Caco-2 (cell line): ENCODE data around the gene FGR. TPM values are rescaled to one million over a fixed set of nuclear protein-coding genes. Genes with fewer than 3 reads are reported as not detected.
"Not testable (repeated sequence)": the region's sequence is repeated elsewhere in the genome, so short reads cannot be mapped to it uniquely, and the experiment has no call there.

ENCODE experiments used
- BruUV-seq: library from RNA; stranded (reverse); fragments of 400-500 nt; replicated peaks from 2 replicates; lab custom pipeline; 2021; lab: Mats Ljungman, UMichigan
- CTCF ChIA-PET: fragments of 300-600 bp; sonication (Branson Sonifier 250); formaldehyde crosslinking; loops from one replicate; lab custom pipeline; 2022; ENCODE audit warnings: antibody characterized with exemption; lab: Charles Lee
- POLR2A ChIA-PET: fragments of 300-600 bp; sonication (Branson Sonifier 250); formaldehyde crosslinking; loops from one replicate; lab custom pipeline; 2022; ENCODE audit warnings: antibody characterized with exemption; lab: Charles Lee
- DNase-seq, 2 experiments: peaks; one replicate each; pipeline versions ENCODE4 v3.0.0 to v3.0.0-alpha.2; 2020 to 2022
- H3K27me3 ChIP-seq: replicated peaks from 2 replicates; pipeline ENCODE4 v1.6.0; 2011; ENCODE audit warnings: low read length; ENCODE audit not compliant: control insufficient read depth, insufficient read depth
- H3K36me3 ChIP-seq: 2 replicates; pipeline ENCODE4 v1.5.1; 2011; ENCODE audit warnings: low read length; ENCODE audit not compliant: control insufficient read depth, insufficient read depth
- H3K4me1 ChIP-seq: fragments of 250-450 bp; sonication (Bioruptor Pico); 2 replicates; pipeline ENCODE4 v1.5.1; 2020; ENCODE audit warnings: mild to moderate bottlenecking
- H3K4me3 ChIP-seq: 2 replicates; pipeline ENCODE4 v1.5.1; 2011; ENCODE audit warnings: low read depth, mild to moderate bottlenecking, control low read depth, low read length
- H3K9me3 ChIP-seq: fragments of 250-450 bp; sonication (Bioruptor Pico); 2 replicates; pipeline ENCODE4 v1.5.1; 2020; ENCODE audit warnings: mild to moderate bottlenecking, moderate library complexity
- H3K27ac Mint-ChIP-seq: one replicate; pipeline ENCODE4 v1.8.0; 2022; ENCODE audit warnings: mixed read lengths; ENCODE audit not compliant: unreplicated experiment
- H3K27me3 Mint-ChIP-seq: one replicate; pipeline ENCODE4 v1.8.0; 2022; ENCODE audit warnings: mixed read lengths; ENCODE audit not compliant: insufficient read depth, unreplicated experiment
- H3K36me3 Mint-ChIP-seq: one replicate; pipeline ENCODE4 v1.8.0; 2022; ENCODE audit warnings: mild to moderate bottlenecking, mixed read lengths; ENCODE audit not compliant: insufficient read depth, unreplicated experiment
- H3K4me1 Mint-ChIP-seq: one replicate; pipeline ENCODE4 v1.8.0; 2022; ENCODE audit warnings: low read depth, mixed read lengths; ENCODE audit not compliant: unreplicated experiment
- H3K4me3 Mint-ChIP-seq: one replicate; pipeline ENCODE4 v1.8.0; 2022; ENCODE audit warnings: mild to moderate bottlenecking, moderate library complexity, mixed read lengths; ENCODE audit not compliant: unreplicated experiment
- H3K9me3 Mint-ChIP-seq: one replicate; pipeline ENCODE4 v1.8.0; 2022; ENCODE audit warnings: mixed read lengths; ENCODE audit not compliant: unreplicated experiment
- intact Hi-C: fragments of 100-400 bp; cut with micrococcal nuclease; formaldehyde crosslinking; loops from one replicate; pipeline ENCODE4 v1.10.0; 2022; ENCODE audit not compliant: unreplicated experiment
- total RNA-seq: library from RNA; stranded (reverse); gene quantifications from 2 replicates; pipeline ENCODE4 v1.2.3, GENCODE V29; 2022
- TF ChIP-seq, protein P1 (sequence below), 2 experiments: fragments of 200-600 bp in 1 of 2; IDR thresholded peaks; 1 replicate in 1 of 2; 2 replicates in 1 of 2; pipeline versions ENCODE4 v1.5.1 to v1.8.0; 2011 to 2022; ENCODE audit warnings: antibody characterized with exemption in 1 of 2, control low read depth in 1 of 2, inconsistent platforms in 1 of 2, low read depth in 1 of 2, low read length in 1 of 2, mild to moderate bottlenecking in 1 of 2, moderate library complexity in 1 of 2; ENCODE audit not compliant: insufficient read depth in 1 of 2, severe bottlenecking in 1 of 2, unreplicated experiment in 1 of 2

FGR gene
- total RNA-seq, 1 experiment from 2014 or later = not detected

GRCh38 chr1:27623327-27624212, 11.4 kb downstream of the FGR start:
- H3K36me3 Mint-ChIP-seq = no peaks in the 10 kb centered on the region
- peaks cover 2% of the 10 kb centered on the region for H3K27me3 Mint-ChIP-seq

DNA sequence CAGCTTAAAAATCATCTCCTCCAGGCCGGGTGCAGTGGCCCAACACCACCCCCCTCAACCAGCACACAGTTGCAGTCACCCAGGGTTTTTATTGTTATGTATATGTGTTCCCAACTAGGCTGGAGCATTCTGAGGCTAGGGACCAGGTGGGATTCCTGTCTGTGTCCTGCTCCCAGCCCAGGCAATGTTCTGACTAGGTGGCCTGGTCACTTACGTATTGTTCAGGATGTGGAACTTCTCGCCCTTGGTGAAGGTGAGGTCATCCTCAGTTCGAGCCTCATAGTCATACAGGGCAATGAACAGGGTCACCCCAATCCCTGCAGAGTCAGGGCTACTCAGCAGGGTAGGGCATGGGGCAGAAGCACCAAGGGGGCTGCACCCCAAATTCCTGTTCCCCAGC, 12.2 kb downstream of the FGR start:
- H3K4me3 ChIP-seq = no peak overlapping the region
- H3K36me3 Mint-ChIP-seq = no peaks in the 10 kb centered on the region
- H3K27me3 Mint-ChIP-seq = peaks cover 2% of the 10 kb centered on the region
- no peaks in the 10 kb centered on the region for H3K9me3 Mint-ChIP-seq
- H3K27ac Mint-ChIP-seq = no peak overlapping the region
- no peaks in the 10 kb centered on the region for H3K9me3 ChIP-seq
- intact Hi-C loops = no loop called here
- no peaks in the 10 kb centered on the region for H3K27me3 ChIP-seq
- CTCF ChIA-PET = no interaction called here
- no TSS peak for BruUV-seq
- no peaks in the 10 kb centered on the region for H3K4me1 ChIP-seq
- no peaks in the 10 kb centered on the region for H3K4me1 Mint-ChIP-seq
- TF ChIP-seq, protein P1, sequence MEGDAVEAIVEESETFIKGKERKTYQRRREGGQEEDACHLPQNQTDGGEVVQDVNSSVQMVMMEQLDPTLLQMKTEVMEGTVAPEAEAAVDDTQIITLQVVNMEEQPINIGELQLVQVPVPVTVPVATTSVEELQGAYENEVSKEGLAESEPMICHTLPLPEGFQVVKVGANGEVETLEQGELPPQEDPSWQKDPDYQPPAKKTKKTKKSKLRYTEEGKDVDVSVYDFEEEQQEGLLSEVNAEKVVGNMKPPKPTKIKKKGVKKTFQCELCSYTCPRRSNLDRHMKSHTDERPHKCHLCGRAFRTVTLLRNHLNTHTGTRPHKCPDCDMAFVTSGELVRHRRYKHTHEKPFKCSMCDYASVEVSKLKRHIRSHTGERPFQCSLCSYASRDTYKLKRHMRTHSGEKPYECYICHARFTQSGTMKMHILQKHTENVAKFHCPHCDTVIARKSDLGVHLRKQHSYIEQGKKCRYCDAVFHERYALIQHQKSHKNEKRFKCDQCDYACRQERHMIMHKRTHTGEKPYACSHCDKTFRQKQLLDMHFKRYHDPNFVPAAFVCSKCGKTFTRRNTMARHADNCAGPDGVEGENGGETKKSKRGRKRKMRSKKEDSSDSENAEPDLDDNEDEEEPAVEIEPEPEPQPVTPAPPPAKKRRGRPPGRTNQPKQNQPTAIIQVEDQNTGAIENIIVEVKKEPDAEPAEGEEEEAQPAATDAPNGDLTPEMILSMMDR (IDR thresholded peaks at IDR 0.05; ENCODE audit: insufficient read depth in 1 of 2, low read depth in 1 of 2, low read length in 1 of 2, severe bottlenecking in 1 of 2, unreplicated experiment in 1 of 2) = no peak
- POLR2A ChIA-PET = no interaction called here
- no peak for DNase-seq
- H3K4me3 Mint-ChIP-seq = no peak overlapping the region
- H3K36me3 ChIP-seq = no peaks in the 10 kb centered on the region

More at GRCh38 chr1:27623327-27624212, 11.4 kb downstream of the FGR start:
- DNase-seq = no peak
- H3K27me3 ChIP-seq = no peaks in the 10 kb centered on the region
- no peaks in the 10 kb centered on the region for H3K9me3 Mint-ChIP-seq
- ChIA-PET POLR2A (no interaction called here), CTCF (no interaction called here)
- H3K27ac Mint-ChIP-seq = no peak overlapping the region
- H3K4me3 ChIP-seq = no peak overlapping the region
- H3K4me1 Mint-ChIP-seq = no peaks in the 10 kb centered on the region
- intact Hi-C loops = no loop called here
- TF ChIP-seq, protein P1 (IDR thresholded peaks at IDR 0.05; ENCODE audit: insufficient read depth in 1 of 2, low read depth in 1 of 2, low read length in 1 of 2, severe bottlenecking in 1 of 2, unreplicated experiment in 1 of 2) = no peak
- H3K4me1 ChIP-seq = no peaks in the 10 kb centered on the region
- no peak overlapping the region for H3K4me3 Mint-ChIP-seq
- no peaks in the 10 kb centered on the region for H3K36me3 ChIP-seq
- no peaks in the 10 kb centered on the region for H3K9me3 ChIP-seq
- no TSS peak for BruUV-seq

DNA sequence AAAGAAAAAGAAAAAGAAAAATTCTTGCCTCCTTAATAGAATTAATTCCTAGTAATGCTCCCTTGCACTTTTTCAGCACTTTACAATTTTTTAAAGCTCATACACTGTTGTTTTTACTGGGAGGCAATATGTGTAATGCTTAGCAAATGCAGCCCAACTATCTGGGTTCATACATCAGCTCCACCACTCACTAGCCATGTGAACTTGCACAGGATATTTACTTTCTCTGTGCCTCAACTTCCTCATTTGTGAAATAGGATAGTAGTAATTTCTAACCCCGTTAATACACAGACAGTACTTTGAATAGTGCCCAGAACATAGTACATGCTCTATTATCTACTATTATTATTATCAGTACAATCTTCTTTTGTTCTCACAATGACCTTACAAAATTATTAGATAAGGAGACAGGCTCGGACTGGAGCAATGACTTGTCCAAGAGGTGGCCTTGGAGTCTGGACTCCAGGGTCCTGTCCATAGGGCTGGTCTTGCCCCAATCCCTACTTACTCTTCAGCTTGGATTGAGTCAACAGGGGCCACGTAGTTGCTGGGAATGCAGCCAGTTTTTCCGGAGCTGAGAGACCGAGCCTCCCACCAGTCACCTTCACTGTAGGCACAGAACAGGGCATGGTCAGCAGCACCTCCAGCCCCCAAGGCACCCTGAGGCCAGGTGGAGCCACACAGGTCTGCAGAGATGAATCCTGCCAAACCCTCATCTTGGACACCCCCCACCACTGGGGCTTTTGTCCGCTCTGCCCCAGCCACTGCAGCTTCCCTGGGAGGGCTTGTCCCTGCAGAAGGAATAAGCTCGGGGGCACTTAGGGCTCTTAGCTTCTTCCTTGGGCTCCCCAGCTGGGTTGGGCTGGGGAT, 13.7 kb downstream of the FGR start:
- H3K27me3 ChIP-seq = no peaks in the 10 kb centered on the region
- no peak for DNase-seq
- no peaks in the 10 kb centered on the region for H3K36me3 Mint-ChIP-seq
- H3K4me3 ChIP-seq = no peak overlapping the region
- H3K36me3 ChIP-seq = no peaks in the 10 kb centered on the region
- no peaks in the 10 kb centered on the region for H3K4me1 ChIP-seq
- TF ChIP-seq, protein P1 (IDR thresholded peaks at IDR 0.05; ENCODE audit: insufficient read depth in 1 of 2, low read depth in 1 of 2, low read length in 1 of 2, severe bottlenecking in 1 of 2, unreplicated experiment in 1 of 2) = no peak
- CTCF ChIA-PET = interaction anchor here (0.7 kb wide), 1 partner anchor 42 kb away, joined by 6 read pairs; no protein-coding TSS in a partner anchor
- H3K4me3 Mint-ChIP-seq = no peak overlapping the region
- no peak overlapping the region for H3K27ac Mint-ChIP-seq
- POLR2A ChIA-PET = no interaction called here
- no peaks in the 10 kb centered on the region for H3K9me3 Mint-ChIP-seq
- H3K9me3 ChIP-seq = no peaks in the 10 kb centered on the region
- H3K4me1 Mint-ChIP-seq = no peaks in the 10 kb centered on the region
- intact Hi-C loops = no loop called here
- H3K27me3 Mint-ChIP-seq = peaks cover 2% of the 10 kb centered on the region
- BruUV-seq = no TSS peak

DNA sequence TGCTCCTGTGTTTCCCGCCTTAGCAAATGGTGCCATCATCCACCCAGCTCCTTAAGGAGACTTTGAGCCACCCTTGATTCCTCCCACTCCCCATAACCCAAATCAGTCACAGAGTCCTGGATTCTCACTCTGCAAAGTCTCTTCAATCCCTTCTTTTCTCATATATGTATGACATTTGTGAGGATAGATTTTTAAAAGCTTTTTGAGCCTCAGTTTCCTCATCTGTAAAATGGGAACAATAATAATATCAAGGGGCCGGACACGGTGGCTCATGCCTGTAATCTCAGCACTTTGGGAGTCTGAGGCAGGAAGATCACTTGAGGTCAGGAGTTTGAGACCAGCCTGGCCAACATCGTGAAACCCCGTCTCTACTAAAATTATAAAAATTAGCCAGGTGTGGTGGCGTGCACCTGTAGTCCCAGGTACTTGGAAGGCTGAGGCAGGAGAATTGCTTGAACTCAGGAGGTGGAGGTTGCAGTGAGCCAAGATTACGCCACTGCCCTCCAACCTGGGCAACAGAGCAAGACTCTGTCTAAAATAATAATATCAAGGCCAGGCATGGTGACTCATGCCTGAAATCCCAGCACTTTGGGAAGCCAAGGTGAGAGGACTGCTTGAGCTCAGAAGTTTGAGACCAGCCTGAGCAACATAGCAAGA, 15.1 kb downstream of the FGR start:
- H3K36me3 Mint-ChIP-seq, DNase-seq, intact Hi-C loops, H3K9me3 Mint-ChIP-seq, POLR2A ChIA-PET, H3K9me3 ChIP-seq, H3K4me3 Mint-ChIP-seq, H3K4me3 ChIP-seq, CTCF ChIA-PET, H3K27me3 ChIP-seq, H3K4me1 Mint-ChIP-seq, H3K27ac Mint-ChIP-seq, H3K4me1 ChIP-seq, H3K36me3 ChIP-seq, BruUV-seq, H3K27me3 Mint-ChIP-seq: not testable (repeated sequence)
